NCI-H82 (cell line): ENCODE data around the gene PLA2G4B.

Experiments used
- DNase-seq: peaks from one replicate; lab custom pipeline; 2025; lab: John Stamatoyannopoulos, UW

The PLA2G4B gene

GRCh38 chr15:41851167-41851523 lies 12.5 kb downstream of the PLA2G4B start:
- DNase-seq, result no peak

GRCh38 chr15:41851755-41852370 lies 13.2 kb downstream of the PLA2G4B start:
- no peak for DNase-seq

- no peak for DNase-seq
Observed at GRCh38 chr15:41852736-41853590, 14.3 kb downstream of the PLA2G4B start.

- no peak for DNase-seq
Observed at GRCh38 chr15:41853831-41854230, 15.2 kb downstream of the PLA2G4B start.

- DNase-seq, result no peak
Observed at GRCh38 chr15:41854443-41854842, 15.8 kb downstream of the PLA2G4B start.

- DNase-seq, result no peak
Observed at GRCh38 chr15:41855261-41855961, 16.8 kb downstream of the PLA2G4B start.

GRCh38 chr15:41856262-41856661 lies 17.6 kb downstream of the PLA2G4B start:
- DNase-seq, result no peak

GRCh38 chr15:41856716-41857115 lies 18.1 kb downstream of the PLA2G4B start:
- no peak for DNase-seq

GRCh38 chr15:41857316-41857715 lies 18.7 kb downstream of the PLA2G4B start:
- DNase-seq, result no peak

GRCh38 chr15:41858756-41859155 lies 20.1 kb downstream of the PLA2G4B start:
- DNase-seq, result no peak

GRCh38 chr15:41860049-41860828 lies 21.6 kb downstream of the PLA2G4B start:
- no peak for DNase-seq

GRCh38 chr15:41861736-41862356 lies 23.2 kb downstream of the PLA2G4B start:
- DNase-seq, result no peak

- no peak for DNase-seq
Observed at GRCh38 chr15:41862515-41863116, 24.0 kb downstream of the PLA2G4B start.

GRCh38 chr15:41865490-41866055 lies 26.9 kb downstream of the PLA2G4B start:
- no peak for DNase-seq

GRCh38 chr15:41866263-41866703 lies 27.6 kb downstream of the PLA2G4B start:
- no peak for DNase-seq

- no peak for DNase-seq
Observed at GRCh38 chr15:41866872-41867579, 28.4 kb downstream of the PLA2G4B start.

- no peak for DNase-seq
Observed at GRCh38 chr15:41868321-41868720, 29.7 kb downstream of the PLA2G4B start.

- DNase-seq, result no peak
Observed at GRCh38 chr15:41869770-41870688, 31.4 kb downstream of the PLA2G4B start.

GRCh38 chr15:41870689-41871081 lies 32.0 kb downstream of the PLA2G4B start:
- no peak for DNase-seq
